Adrenal gland (tissue), 12 donors: ENCODE results near the gene PLAU. TPM values are rescaled to one million over a fixed set of nuclear protein-coding genes. Genes with fewer than 3 reads are reported as not detected.

Source experiments
- DNase-seq, 7 donors: peaks; one replicate each; pipeline ENCODE4 v3.0.0-alpha.2; 2019 to 2020
- H3K27ac ChIP-seq, 5 donors: fragments of 200-600 bp; sonication (generic) in 4 of 5; 1 replicate in 3 of 5; 2 replicates in 2 of 5; pipeline versions ENCODE4 v1.5.1 to v1.8.0; 2016 to 2020; ENCODE audit warnings: mild to moderate bottlenecking in 1 of 5
- H3K27me3 ChIP-seq: fragments of 200-600 bp; 2 replicates; pipeline ENCODE4 v1.8.0; 2021
- H3K36me3 ChIP-seq, 2 donors: fragments of 200-600 bp; replicated peaks in 1 of 2; 1 replicate in 1 of 2; 2 replicates in 1 of 2; pipeline versions ENCODE4 v1.5.1 to v1.8.0; 2018 to 2022
- H3K4me1 ChIP-seq, 2 donors: fragments of 200-600 bp; replicated peaks in 1 of 2; 1 replicate in 1 of 2; 2 replicates in 1 of 2; pipeline versions ENCODE4 v1.5.1 to v1.8.0; 2018 to 2021
- H3K4me3 ChIP-seq, 4 donors: fragments of 200-600 bp; sonication (generic) in 3 of 4; one replicate each; pipeline ENCODE4 v1.5.1; 2016 to 2018
- H3K9me3 ChIP-seq, 3 donors: fragments of 200-600 bp; sonication (generic) in 1 of 3; replicated peaks in 1 of 3; 1 replicate in 2 of 3; 2 replicates in 1 of 3; pipeline versions ENCODE4 v1.5.1 to v1.8.0; 2016 to 2021
- CTCF ChIP-seq, 6 experiments: fragments of 450-650 bp in 4 of 6; fragments of 200-600 bp in 2 of 6; sonication (generic) in 1 of 6; IDR thresholded peaks; 1 replicate in 5 of 6; 2 replicates in 1 of 6; pipeline versions ENCODE4 v1.5.1 to v1.8.0; 2016 to 2021; ENCODE audit warnings: antibody characterized with exemption in 6 of 6, mild to moderate bottlenecking in 2 of 6, moderate library complexity in 1 of 6
- POLR2A ChIP-seq, 2 donors: fragments of 450-650 bp; IDR thresholded peaks; one replicate each; pipeline ENCODE4 v1.6.1; 2017; ENCODE audit warnings: antibody characterized with exemption in 2 of 2, mild to moderate bottlenecking in 2 of 2, moderate library complexity in 1 of 2
- WGBS, 4 donors: extraction: QIAGEN DNeasy Blood & Tissue Kit in 2 of 4; methylation state at CpG; one replicate each; pipeline versions ENCODE4 v1.1.5 to v1.1.7; 2013 to 2017; 5-methylcytosine and 5-hydroxymethylcytosine counted together
- intact Hi-C, 2 donors: fragments of 100-400 bp; cut with DNase I; formaldehyde crosslinking; loops; one replicate each; pipeline versions ENCODE4 v1.14.1 to v1.15.0; 2022 to 2023
- polyA plus RNA-seq, 3 donors: library from polyadenylated mRNA; stranded (reverse); fragments of 200-250 nt in 2 of 3; fragments of 350-450 nt in 1 of 3; fragmentation: Illumina TruSeq in 1 of 3; extraction: RNeasy Lipid Tissue Mini Kit (QIAGEN cat#74804) in 1 of 3; gene quantifications; one replicate each; pipeline ENCODE4 v1.2.3, GENCODE V29; 2013 to 2014
- total RNA-seq, 9 donors: library from RNA; depleted of rRNA in 4 of 9; stranded (reverse); fragments of >200 nt in 4 of 9; fragments of 120-200 nt in 1 of 9; fragmentation: NEBNext Ultra II Directional in 1 of 9; extraction: Animal tissue kit (Norgen Biotek cat#: 25700) in 1 of 9; gene quantifications; one replicate each; pipeline versions ENCODE4 v1.1.0 to v1.2.4, GENCODE V29; 2013 to 2023
- donor health status: healthy with polysubstance abuse.
- donor health status: Bipolar disorder and iron deficiency.
- donor health status: DM: yes; HTN: yes; CAD: no.
- donor health status: DM: no; HTN: no; CAD: no.
- donor health status: DM: no; HTN: no; CAD: no.
- donor health status: DM: yes; HTN: yes; CAD: no.

The PLAU gene
- total and polyA plus RNA-seq, 12 donors, result 0.94 to 19.4 (median 6.9) TPM

GRCh38 chr10:73931767-73932619, 21.1 kb downstream of the PLAU start:
- H3K4me3 ChIP-seq, result no peak overlapping the region
- no peaks in the 10 kb centered on the region for H3K9me3 ChIP-seq
- intact Hi-C loops, result no loop called here
- H3K4me1 ChIP-seq, result no peaks in the 10 kb centered on the region
- H3K27me3 ChIP-seq, result no peaks in the 10 kb centered on the region
- H3K27ac ChIP-seq, result no peak overlapping the region
- no peak for DNase-seq
- WGBS, 4 donors, result 72 to 80% (median 75%) methylated on average over 13 of the region's 13 CpGs
- TF ChIP-seq POLR2A (IDR thresholded peaks at IDR 0.05), result no peak
- TF ChIP-seq CTCF (IDR thresholded peaks at IDR 0.05), result no peak
- no peaks in the 10 kb centered on the region for H3K36me3 ChIP-seq

GRCh38 chr10:73932620-73933112, 21.7 kb downstream of the PLAU start:
- TF ChIP-seq CTCF (IDR thresholded peaks at IDR 0.05) (no peak), POLR2A (IDR thresholded peaks at IDR 0.05) (no peak)
- no peaks in the 10 kb centered on the region for H3K27me3 ChIP-seq
- no peaks in the 10 kb centered on the region for H3K9me3 ChIP-seq
- intact Hi-C loops, result no loop called here
- H3K4me3 ChIP-seq, result no peak overlapping the region
- no peak for DNase-seq
- no peaks in the 10 kb centered on the region for H3K4me1 ChIP-seq
- 84 to 92% (median 88%) methylated on average over 6 of the region's 6 CpGs for WGBS, 4 donors
- no peak overlapping the region for H3K27ac ChIP-seq
- H3K36me3 ChIP-seq, result no peaks in the 10 kb centered on the region

DNA sequence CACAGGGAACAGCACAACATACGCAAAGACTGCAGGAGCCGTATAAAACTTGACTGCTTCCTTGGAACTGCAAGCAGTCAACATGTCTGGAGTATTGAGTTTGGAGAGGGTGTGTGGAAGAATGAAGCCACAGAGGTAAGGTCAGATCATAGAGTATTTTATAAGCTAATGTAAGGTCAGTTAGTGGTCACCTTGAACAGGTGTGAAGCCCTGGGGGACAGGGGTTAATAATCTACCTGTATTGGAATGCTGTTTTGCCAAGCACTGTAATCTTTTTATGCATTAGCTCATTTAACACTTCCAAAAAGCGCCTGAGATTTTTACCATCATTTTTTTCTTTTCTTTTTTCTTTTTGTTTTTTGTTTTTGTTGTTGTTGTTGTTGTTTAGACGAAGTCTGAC, 23.1 kb downstream of the PLAU start:
- no peak overlapping the region for H3K27ac ChIP-seq
- no peak overlapping the region for H3K4me3 ChIP-seq
- intact Hi-C loops, result no loop called here
- TF ChIP-seq CTCF (IDR thresholded peaks at IDR 0.05) (no peak), POLR2A (IDR thresholded peaks at IDR 0.05) (no peak)
- H3K27me3 ChIP-seq, result no peaks in the 10 kb centered on the region
- no peaks in the 10 kb centered on the region for H3K4me1 ChIP-seq
- DNase-seq, result no peak
- no peaks in the 10 kb centered on the region for H3K9me3 ChIP-seq
- H3K36me3 ChIP-seq, result no peaks in the 10 kb centered on the region
- 71 to 88% (median 81%) methylated on average over 4 of the region's 4 CpGs for WGBS, 4 donors

DNA sequence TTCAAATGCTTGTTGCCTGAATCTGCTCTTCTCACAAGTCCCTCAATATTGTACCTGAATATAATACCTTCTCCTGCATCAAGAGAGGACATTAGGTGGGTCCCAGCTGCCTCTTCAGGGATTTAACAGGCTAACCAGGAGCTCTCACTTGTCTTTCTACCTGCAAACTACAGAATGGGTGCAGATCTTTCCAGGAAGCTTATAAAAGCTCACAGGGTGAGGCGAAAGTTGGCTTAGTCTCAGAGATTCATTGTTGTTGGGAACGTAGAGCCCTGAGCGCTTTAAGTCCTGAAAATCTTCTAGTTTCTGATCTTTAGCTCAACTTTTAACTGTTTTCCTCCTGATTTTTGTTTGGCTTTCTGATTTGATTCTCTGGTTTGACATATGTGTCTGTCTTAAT, 25.0 kb downstream of the PLAU start:
- Histone ChIP-seq H3K27ac (no peak overlapping the region), H3K36me3 (no peaks in the 10 kb centered on the region), H3K4me3 (no peak overlapping the region), H3K27me3 (no peaks in the 10 kb centered on the region), H3K9me3 (no peaks in the 10 kb centered on the region), H3K4me1 (peaks cover 5 to 7% of the 10 kb centered on the region in 2 donors)
- WGBS, 4 donors, result 91 to 98% (median 94%) methylated on average over 3 of the region's 3 CpGs
- no peak for DNase-seq
- TF ChIP-seq CTCF (IDR thresholded peaks at IDR 0.05) (no peak), POLR2A (IDR thresholded peaks at IDR 0.05) (no peak)
- intact Hi-C loops, result no loop called here
